Measurements from ENCODE around the gene KIAA0513.
"Not testable (repeated sequence)": the region's sequence is repeated elsewhere in the genome, so short reads cannot be mapped to it uniquely, and the experiment has no call there.

The KIAA0513 gene

DNA sequence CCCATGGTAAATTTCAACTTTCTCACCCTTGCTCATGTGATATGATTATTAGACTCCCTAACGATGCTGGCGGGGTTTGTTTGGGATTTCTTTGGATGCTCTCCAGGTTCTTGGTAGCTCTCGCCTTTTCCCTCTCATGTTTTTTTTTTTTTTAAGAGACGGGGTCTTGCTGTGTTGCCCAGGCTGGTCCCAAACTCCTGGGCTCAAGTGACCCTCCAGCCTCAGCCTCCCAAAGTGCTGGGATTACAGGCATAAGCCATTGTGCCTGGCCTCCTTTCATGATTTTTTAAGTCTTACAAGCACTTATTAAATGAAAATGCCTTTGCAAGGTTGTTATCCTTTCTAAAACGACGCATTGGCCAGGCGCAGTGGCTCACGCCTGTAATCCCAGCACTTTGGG, 24.1 kb downstream of the KIAA0513 start:
- DNase-seq, result no peak

DNA sequence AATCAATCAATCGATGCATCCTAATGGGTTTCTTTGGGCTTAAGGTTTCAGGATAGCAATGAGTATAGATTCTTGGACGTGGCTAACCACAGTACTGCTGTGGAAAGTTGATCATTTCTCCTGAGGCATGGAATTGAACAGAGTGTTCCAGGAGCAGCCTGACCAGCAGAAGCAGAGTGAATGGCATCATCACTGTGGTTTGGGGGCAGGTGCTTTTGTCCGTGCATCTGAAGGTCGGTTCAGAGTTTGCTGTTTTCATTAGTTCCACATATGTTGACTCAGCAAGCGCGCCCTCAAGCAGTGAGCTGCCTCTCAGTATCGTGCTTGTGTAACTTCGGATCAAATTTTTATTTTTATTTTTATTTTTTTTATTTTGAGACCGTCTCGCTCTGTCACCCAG, 24.9 kb downstream of the KIAA0513 start:
- DNase-seq, result no peak

DNA sequence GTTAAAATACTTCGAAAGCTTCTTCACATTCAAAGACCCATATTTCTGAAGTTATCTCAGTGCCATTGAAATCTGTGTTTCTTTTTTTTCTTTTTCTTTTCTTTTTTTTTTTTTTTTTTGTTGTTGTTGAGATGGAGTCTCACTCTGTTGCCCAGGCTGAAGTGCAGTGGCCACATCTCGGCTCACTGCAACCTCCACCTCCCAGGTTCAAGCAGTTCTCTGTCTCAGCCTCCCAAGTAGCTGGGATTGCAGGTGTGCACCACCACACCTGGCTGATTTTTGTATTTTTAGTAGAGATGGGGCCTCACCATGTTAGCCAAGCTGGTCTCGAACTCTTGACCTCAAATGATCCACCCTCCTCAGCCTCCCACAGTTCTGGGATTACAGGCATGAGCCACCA, 26.7 kb downstream of the KIAA0513 start:
- not testable (repeated sequence) for DNase-seq

DNA sequence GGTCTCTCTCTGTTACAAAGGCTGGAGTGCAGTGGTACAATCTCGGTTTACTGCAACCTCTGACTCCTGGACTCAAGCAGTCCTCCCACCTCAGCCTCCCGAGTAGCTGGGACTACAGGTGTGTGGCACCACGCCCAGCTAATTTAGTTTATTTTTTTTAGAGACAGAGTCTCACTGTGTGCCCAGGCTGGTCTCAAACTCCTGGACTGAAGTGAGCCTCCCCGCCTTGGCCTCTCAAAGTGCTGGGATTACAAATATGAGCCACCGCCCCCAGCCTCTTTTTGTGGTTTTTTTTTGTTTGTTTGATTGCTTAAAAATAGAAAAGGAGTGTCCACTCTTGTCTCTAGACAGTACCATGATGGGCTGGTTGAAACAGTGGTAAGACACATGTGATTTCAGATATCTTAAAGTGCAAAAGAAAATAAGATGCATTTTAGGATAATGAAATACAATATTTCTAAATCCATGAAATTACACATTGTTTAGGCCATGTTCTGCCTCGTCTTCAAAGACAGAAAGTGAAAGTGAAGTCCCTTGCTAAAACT, 27.4 kb downstream of the KIAA0513 start:
- DNase-seq, result no peak

DNA sequence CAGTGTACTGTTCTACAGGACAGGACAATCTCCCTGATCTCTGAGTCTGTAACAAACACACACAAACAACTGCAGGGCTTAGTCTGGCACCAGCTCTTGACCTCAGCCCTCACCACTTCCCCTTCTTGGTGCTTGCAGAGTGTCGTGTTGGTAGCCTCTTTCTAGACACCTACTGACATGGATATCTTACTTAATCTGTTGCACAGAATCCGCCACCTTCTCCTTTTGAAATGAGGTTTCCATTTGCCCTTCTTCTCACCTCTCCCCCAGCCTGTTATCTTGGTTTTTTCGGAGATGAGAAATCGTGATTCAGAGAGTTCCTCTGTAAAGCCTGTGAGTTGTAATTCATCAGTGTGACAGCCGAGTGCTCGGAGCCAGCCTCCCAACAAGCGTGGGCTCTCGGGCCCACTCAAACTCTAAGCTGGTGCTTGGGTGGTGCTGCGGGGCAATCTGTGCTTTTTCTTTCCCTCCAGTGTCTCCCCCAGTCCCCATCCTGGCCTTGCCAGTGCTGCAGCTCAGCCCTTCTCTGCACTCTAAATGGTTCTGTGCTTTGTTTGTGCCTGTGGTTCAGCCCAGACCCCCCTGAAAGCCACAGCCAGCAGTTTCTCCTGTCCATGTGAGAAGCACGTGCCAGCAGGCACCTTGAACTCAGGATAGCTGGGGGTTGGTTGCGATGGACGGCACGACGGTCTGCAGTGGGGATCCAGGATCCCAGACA, 28.1 kb downstream of the KIAA0513 start:
- DNase-seq, result no peak

DNA sequence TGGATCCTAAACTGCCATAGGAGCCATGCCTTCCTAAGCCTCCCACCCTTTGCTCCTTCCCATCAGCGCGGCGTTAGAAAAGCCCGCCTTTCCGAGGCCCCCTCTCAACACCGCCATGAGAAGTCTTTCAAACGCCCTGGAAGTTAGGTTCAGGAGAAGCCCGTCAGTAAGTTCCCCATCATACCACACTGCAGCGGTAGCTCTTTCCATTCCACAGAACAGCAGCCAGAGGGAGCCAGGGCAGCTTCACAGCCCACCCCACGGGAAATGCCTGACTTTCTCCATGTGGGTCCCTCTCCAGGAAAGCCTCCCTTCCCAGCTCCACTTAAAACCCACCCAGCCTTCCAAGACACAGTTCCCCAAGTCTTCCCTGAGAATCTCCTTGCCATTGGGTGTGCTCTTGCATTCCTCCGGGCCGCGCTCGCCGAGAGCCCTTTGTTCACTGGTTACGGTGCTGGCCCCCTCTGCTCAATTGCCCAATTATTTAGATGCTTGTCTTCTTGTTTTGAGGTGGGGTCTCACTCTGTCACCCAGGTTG, 28.7 kb downstream of the KIAA0513 start:
- DNase-seq, result no peak

DNA sequence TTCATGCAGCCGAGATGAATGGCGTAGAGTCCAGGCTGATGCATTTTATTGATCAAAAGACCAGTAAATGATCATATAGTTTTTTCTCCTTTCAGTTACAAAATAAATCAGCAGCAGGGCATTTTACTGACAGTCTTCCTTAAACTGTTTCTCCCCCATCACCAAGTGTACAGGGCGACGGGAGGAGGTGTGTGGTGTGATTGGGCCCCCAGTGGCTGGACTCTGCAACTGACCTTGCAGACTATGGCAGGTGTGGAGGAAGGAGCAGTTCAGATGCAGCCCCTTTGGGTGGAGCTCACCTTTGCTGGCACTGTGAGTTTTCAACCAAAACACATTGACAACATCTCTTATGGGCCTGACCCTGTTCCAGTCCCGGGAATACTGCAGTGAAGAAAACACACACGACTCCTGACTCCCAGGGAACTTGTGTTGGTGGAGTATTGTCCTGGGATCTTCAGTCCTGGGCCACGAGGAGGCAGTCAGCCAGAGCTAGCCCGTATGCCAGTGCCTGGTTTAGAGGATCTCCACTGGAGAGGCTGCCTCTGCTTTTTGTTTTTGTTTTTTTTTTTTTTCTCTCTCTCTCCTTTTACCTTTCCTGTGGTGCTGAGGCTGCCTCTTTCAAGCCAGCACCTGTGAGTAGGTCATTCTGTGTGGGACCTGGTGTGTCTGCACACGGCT, 29.8 kb downstream of the KIAA0513 start:
- no peak for DNase-seq

DNA sequence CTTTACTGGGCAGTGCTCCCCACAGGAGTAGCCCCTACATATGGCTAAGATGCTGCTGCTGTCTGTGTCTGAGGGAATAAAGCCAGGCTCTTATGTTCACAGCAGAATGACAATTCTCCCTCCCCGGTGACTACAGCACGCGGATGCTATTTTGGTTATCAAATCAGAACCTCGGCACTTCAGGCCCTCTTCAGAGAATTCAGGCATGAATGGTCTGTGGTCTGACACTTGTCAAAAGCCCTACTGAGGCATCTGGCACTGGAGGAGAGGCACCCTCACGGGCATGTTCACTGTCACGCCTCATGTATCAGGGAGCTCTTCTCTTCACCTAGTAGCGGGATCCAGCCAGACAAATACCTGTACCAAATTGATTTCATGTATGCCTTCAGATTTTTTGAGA, 30.4 kb downstream of the KIAA0513 start:
- DNase-seq, result no peak

DNA sequence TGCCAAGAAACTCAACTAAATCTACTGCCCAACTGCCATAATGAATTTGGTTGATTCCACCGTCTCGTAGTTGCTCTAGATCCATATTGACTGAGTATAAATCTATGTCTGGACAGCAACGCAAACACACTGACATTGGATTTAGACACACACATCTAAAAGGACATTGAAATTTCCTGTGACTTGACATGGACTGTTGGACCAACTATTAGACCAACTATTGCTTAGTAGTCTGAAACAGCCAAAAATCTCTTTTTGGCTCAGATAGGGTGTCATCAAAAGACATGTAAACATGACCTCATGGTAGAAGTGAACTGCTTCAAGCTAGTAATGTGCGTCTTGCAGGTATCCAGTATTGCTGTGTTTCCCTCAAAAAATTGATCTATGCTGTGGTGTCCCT, 31.3 kb downstream of the KIAA0513 start:
- no peak for DNase-seq

DNA sequence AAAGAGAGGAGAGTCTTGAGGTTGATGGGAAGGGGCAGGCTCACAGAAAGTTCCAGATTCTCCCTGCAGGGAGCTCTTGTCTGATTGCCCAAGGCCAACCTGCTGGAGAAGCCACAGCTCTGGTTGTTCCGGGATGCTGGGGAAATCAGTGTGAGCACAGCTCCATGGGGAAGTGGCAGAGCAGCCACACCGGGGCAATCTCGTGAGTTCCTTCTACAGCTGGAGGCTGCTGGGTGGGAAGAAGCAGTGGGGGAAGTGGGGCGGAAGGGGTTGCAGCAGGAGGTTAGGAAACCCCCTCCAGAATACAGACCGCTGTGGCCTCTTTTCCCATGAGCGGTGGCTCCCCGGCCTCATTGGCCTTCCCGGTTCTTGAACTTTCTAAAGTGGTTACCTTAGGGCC, 34.0 kb downstream of the KIAA0513 start:
- DNase-seq, result no peak

DNA sequence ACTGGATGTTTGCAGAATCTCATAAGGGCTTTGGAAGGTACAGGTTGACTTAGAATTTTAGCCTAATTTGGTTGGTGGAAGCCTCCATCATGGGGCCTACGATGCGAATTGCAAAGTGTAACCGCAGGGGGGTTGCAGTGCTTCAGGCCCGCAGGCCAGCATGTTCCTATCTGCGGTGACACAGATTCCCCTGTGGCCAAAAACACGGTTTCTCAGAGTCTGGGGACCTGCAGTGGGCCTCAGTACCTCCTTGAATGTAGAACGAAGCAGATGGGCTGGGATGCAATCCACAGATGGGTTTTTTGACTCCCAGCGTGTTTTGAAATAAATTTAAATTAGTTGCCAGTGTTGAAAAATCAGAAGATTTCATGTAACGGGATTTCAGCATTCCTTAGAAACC, 34.7 kb downstream of the KIAA0513 start:
- no peak for DNase-seq

DNA sequence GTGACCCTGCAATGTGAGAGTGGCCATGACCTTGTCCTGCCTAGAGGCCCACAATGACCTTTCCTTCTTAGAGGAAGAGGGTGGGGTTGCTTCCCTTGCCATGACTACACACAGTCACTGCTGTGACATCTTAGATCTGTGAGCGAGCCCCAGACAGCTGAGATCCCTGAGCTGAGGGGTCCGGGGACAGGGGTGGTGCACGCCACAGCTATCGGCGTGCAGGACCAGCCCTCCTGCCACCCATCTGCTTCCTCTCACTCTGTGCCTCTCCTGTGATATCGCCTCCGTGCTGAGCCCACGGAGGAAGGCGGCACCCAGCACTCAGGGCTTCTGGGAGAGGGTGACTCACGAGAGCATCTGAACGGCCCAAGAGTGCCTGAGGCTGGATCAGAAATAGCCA, 35.2 kb downstream of the KIAA0513 start:
- no peak for DNase-seq

DNA sequence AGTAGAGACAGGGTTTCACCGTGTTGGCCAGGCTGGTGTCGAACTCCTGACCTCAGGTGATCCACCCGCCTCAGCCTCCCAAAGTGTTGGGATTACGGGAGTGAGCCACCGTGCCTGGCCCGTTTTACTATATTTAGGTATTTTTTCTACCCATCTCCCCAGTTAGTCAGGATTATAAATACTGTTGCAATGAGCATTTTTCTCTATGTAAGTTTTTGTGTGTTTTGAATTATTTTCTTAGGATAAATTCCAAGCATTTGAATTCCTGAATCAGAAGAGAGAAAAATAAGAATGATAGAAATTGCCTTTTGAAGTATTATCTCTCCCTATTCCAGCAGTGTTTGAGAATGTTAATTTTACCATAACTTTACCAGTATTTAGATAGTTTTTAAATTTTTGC, 36.6 kb downstream of the KIAA0513 start:
- no peak for DNase-seq

DNA sequence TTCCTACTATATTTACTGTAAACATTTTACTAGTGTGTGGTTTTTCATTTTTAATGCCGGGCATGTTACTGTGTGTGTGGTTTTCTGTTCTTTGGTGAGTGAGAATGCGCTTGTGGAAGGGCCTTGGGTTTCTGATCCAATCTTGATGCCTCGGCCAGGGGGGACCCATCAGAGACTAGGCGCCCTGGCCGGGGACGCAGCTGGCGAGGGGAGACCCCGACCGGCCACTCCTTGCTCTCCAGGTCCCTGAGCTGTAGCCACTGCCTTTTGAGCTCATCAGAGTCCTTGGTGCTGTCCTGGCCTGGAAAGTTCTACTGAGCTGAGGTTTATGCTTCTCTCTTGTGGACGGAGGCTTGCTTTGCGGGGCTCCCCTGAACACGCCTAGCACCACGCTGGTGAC, 37.5 kb downstream of the KIAA0513 start:
- DNase-seq, result no peak

DNA sequence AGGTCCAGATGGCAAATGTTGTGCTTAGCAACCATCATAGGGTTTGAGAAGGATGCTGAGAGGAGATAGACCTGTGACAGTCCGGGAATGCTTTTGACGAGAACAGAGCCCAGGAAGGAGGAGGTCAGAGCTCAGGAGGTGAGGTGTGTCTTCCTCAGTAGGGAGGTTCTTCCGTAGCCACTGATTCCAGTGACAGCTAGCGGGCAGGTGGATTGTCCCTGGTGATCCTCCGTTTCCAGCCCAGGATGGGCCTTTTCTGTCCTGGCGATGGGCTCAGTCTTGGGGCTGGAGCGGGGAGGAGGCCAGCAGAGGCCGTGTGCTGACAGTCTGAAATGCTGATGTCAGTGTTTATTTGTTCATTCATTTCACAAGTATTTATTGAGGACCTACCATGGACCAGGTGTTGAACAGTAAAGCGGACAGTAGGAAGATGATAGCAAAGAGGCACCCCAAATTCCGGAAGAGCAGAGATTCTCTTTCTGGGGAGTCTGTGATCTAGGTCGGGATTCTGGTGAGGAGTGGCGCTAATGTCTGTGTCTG, 38.8 kb downstream of the KIAA0513 start:
- no peak for DNase-seq

DNA sequence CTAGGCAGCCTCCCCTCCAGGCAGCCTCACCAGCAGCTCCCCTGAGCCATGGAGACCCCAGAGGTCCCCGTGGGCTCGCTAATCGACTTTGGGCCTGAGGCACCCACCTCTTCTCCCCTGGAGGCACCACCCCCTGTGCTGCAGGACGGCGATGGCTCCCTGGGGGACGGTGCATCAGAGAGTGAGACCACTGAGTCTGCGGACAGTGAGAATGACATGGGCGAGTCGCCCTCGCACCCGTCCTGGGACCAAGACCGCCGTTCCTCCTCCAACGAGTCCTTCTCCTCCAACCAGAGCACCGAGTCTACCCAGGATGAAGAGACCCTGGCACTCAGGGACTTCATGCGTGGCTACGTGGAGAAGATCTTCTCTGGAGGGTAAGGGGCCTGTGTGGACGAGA, 39.4 kb downstream of the KIAA0513 start:
- DNase-seq, result no peak

DNA sequence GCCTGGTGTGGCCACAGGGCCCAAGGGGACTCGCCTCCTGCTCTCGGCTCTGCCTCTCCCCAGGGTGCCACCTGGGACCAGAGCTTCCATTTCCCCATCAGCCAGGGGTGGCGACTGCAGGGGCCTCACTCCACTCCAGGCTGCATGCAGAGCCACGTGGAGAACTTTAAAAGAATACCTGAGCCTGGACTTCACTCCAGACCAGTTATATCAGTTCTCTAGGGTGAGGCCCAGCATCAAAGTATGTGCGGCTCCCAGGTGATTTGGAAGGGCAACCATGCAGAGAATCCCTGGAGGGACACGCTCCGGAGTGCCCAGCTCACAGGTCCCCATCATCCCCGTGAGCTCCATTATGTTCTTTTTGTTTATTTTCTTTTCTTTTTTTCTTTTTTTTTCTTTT, 39.8 kb downstream of the KIAA0513 start:
- no peak for DNase-seq

DNA sequence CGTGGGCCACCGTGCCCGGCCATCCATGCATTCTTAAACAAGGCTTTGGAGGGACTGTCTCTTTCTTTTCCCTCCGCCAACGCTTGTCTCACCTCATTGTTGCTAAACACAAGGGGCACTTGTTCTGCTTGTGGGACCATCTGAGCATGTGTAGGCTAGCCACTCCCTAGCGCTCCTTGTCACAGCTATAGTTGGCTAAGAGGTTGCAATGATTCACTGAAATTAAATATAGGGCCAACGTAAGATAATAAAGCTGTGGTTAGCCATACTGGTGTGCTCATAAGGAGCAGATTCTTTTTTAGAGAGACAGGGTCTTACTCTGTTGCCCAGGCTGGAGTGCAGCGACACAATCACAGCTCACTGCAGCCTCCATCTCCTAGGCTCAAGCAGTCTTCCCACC, 41.2 kb downstream of the KIAA0513 start:
- no peak for DNase-seq

DNA sequence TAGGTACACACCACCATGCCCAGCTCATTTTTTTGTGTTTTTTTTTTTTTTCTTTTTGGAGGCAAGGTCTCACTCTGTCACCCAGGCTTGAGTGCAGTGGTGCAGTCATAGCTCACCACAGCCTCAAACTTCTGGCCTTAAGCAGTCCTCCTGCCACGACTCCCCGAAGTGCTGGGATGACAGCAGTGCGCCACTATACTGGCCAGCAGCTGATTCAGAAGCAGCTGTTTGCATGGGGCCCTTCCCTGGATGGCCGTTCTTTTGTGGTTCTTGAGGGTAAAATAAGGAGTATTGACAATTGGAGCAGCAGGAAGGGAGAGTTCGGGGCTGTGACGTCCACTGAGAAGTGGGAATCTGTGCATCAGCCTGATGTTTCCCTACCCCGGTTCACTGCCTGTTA, 41.6 kb downstream of the KIAA0513 start:
- DNase-seq, result no peak

DNA sequence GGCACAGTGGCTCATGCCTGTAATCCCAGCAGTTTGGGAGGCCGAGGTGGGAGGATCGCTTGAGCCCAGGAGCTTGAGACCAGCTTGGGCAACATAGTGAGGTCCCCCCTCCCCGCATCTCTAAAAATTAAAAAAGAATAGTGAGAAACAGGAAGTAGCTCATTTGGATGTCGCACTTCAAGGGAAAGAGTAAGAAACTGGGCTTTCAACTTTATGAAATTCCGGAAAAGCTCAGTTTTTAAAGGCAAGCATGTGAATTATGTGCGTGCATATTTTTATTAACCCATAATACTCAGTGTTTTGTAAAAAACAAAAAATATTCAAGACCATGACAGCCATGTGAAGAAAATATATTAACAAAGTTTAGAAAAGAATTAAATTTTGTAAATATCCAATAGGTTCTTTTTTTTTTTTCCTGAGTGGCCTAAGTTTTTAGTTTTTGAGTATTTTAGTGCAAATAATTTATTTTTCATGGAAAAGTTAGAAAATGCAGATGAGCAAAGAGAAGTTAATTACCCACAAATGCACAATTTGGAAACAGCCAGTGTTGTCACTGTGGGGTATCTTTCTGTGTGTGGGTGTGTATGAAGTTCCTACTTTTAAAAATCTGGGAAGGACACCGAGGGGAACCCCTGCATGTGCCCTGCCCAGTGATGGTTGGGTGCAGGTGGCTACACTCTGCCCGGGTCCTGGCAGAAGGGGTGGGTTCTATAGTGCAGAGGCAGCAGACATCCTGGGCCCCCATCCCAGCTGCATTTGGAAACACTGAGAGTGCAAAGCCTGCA, 44.7 kb downstream of the KIAA0513 start:
- DNase-seq, result no peak

DNA sequence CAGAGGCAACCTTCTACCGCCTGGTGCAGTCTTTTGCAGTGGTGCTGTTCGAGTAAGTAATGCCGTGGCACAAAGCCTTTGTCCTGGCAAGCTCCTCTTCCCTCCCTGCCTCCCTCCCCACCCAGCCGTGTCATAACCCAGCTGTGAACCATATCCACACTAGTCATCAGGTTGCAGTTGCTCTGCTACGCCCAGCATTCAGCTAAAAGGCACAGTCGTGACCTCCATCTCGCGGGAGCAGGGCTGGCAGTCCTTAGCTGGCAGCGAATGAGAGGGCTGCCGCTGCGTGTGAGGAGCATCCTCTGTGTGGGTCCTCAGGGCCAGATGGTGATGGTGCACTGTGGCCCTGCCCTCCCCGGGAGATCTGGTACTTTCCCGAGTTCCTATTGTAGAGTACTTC, 45.4 kb downstream of the KIAA0513 start:
- no peak for DNase-seq

DNA sequence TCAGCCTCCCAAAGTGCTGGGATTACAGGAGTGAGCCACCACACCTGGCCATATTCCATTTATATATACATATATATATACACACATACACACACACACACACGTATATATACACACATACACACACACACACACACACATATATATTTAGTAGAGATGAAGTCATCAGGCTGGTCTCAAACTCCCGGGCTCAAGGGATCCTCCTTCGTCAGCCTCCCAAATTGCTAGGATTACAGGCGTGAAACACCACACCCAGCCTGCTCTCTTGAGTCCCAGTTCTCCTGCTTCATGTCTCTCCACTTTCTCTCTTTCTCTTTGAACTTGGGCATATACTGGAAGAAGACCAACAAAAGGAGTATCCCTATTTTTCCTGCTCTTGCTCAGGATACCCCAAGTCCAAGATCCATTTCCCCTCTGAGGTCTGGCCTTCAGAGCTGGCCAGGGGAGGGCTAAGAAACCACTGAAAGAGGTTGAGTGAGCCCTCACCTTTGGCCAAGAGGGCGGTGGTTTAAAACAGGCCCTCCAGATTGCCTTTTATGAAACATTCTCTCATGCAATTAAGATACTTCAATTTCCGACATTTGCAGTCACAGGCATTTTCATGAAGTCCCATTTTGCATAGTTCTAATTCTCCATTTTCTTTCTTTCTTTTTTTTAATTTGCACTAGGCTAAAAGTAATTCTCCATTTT, 46.8 kb downstream of the KIAA0513 start:
- no peak for DNase-seq
